Left kidney (tissue), 2 donors: Measurements from ENCODE around the gene KLK15. TPM values are rescaled to one million over a fixed set of nuclear protein-coding genes. Genes with fewer than 3 reads are reported as not detected.
"Not testable (repeated sequence)": the region's sequence is repeated elsewhere in the genome, so short reads cannot be mapped to it uniquely, and the experiment has no call there.

Experiments used
- DNase-seq: peaks from one replicate; pipeline ENCODE4 v3.0.0-alpha.2; 2013
- polyA plus RNA-seq: library from polyadenylated mRNA; unstranded; fragments of 120-200 nt; gene quantifications from one replicate; pipeline ENCODE4 v1.2.1, GENCODE V29; 2013; ENCODE audit not compliant: insufficient read length

Gene KLK15
- polyA plus RNA-seq, 1 donor, result not detected

DNA sequence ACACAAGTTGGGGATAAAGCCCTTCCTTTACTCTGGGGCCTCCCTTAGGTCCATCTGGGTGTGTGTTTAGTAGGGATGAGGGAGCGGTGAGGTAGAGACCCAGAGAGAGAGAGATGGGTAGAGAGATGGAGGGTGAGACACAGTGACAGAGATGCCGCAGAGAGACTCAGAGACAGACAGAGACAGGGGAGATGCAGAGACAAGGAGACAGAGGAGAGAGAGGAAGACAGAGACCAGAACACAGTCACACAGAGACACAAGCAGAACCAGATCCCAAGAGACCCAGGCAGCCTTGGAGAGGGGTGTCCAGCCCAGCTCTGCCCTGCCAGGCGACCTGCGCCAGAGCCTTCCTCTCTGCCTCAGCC is 12.1 kb downstream of the KLK15 start:
- no peak for DNase-seq

DNA sequence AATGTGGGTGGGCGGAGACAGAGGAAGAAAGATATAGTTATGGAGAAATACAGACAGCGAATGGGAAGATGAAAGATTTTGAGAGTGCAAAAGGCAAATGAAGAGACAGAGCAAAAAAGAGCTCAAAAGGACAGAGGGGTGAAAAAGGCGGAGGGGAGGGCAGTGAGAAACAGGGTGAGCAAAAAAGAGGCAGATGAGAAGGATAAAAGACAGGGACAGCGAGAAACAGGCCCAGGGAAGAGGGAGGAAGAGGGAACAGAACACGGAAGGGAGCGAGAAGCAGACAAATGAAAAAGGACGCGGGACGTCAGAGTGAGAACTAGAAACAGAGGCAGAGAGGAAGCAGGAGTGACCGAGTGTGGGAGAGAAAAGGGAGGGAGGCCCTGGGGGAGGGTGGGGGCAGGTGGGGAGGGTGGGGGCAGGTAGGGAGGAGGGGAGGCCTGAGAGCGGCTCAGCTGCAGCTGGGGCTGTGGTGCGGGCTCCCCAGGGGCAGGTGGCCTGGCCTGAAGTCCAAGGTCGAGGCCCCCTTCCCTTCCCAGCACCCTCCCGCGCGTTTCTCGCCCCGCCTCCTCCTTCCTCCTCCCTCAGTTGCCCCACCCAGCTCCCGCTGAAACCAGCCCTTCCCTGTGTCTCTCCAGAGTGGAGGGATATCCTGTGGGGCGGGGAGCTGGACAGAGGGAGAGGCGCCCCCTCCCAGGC is 12.7 kb downstream of the KLK15 start:
- DNase-seq, result no peak

DNA sequence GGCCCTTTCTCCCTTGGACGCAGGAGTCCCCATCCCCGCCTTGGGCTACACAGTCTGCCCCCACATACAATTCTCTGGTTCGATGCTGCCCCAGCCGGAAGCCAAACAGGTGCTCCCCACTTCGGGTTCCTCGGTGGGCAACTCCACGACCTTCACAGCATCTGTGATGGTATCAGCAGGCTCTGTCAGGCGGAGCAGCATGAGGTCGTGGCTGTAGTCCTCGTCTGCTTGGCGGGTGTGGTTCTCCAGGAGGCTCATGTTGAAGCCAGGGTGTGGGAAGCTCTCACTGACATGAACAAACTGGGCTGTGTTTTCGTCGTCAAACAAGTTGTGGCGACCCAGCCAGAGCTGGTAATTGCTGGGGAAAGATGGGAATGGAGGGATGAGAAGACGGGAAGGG is 13.3 kb downstream of the KLK15 start:
- DNase-seq, result no peak

DNA sequence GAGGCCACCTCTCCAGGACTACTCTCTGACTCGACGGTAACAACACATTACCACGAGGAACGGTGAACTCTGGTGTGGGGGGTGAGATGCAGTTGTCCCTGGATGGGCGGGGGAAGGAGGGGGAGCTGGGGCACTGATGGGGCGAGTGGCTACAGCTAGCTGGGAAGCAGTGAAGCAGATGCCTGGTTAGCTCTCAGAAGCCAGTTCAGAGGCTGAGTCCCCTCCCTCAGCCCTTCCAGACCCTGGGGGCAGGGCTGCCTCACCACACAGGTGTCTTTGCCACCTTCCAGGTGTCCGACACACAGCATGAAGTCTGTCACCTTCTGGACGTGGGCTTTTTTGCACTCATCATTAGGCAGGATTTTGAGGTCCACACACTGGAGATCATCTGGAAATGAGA is 13.7 kb downstream of the KLK15 start:
- DNase-seq, result no peak

- no peak for DNase-seq
These were observed 14.4 kb downstream of the KLK15 start for GRCh38 chr19:50818859-50819472.

GRCh38 chr19:50817941-50818858 is 15.2 kb downstream of the KLK15 start:
- DNase-seq, result peak; percentile 58

GRCh38 chr19:50815439-50815838 is 17.9 kb downstream of the KLK15 start:
- DNase-seq, result no peak

DNA sequence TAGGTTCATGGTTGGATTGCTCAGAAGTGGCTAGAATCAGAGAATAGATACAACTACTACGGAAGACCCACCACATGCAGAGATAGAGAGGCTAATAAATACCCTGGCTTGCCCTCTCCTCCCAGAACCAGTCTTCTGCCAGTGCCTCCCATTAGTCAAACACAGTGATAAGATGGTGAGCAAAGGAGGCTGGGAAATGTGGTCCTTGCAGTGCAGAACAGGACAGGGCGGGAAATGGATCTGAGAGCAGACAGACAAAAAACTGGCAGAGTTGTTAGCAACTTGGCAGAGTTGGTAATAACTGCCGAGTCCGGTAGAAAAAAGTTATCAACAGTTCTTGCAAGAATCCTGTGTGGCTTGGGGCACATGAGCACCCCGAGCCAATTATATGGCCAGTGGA is 18.5 kb downstream of the KLK15 start:
- DNase-seq, result no peak

- DNase-seq, result no peak
These were observed 20.9 kb downstream of the KLK15 start for GRCh38 chr19:50812474-50812873.

GRCh38 chr19:50811622-50812238 is 21.6 kb downstream of the KLK15 start:
- DNase-seq, result not testable (repeated sequence)

GRCh38 chr19:50808856-50809255 is 24.5 kb downstream of the KLK15 start:
- no peak for DNase-seq

GRCh38 chr19:50804420-50805272 is 28.7 kb downstream of the KLK15 start:
- DNase-seq, result peak; percentile 99

- DNase-seq, result no peak
These were observed 29.5 kb downstream of the KLK15 start for GRCh38 chr19:50803633-50804419.

- no peak for DNase-seq
These were observed 32.3 kb downstream of the KLK15 start for GRCh38 chr19:50801107-50801506.

- DNase-seq, result no peak
These were observed 33.9 kb downstream of the KLK15 start for GRCh38 chr19:50799547-50799851.

DNA sequence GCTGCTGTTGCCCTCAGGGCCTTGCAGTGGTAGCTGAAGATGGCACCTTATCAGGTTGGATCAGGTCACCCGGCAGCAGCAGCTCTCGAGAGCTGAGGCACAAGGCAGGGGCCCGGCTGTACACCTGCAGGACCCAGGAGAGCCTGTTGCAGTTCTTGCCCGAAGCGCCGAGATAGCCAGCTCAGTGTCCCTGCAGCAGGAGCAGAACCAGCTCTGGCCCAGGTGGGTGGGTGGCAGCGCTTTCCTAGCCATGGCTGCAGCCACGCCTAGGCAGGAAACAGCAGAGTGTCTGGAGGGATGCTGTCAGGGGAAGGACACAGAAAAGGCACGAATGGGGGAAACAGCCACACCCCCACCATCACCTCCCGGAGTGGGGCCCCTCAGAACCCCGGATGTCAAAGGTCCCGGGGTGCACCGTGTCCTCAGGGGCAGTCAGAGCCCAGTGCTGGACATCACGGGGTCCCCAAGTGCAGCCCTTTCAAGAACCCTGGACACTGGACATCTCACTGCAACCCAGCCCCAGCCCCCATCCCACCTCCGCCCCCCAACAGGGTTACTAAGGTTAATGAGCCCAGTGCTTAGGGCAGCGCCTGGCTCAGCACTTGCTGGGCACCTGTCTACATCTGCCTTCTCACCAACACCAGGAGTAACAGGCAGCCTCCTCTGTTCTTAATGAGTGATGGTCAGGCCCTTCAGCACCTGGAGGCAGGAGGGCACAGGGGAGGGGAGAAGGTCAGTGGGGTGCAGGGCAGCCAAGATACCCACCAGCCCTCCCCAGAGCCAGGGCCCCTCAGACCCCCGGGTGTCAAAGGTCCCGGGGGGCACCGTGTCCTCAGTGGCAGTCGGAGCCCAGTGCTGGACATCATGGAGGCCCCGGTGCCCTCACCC is 34.5 kb downstream of the KLK15 start:
- DNase-seq, result no peak

DNA sequence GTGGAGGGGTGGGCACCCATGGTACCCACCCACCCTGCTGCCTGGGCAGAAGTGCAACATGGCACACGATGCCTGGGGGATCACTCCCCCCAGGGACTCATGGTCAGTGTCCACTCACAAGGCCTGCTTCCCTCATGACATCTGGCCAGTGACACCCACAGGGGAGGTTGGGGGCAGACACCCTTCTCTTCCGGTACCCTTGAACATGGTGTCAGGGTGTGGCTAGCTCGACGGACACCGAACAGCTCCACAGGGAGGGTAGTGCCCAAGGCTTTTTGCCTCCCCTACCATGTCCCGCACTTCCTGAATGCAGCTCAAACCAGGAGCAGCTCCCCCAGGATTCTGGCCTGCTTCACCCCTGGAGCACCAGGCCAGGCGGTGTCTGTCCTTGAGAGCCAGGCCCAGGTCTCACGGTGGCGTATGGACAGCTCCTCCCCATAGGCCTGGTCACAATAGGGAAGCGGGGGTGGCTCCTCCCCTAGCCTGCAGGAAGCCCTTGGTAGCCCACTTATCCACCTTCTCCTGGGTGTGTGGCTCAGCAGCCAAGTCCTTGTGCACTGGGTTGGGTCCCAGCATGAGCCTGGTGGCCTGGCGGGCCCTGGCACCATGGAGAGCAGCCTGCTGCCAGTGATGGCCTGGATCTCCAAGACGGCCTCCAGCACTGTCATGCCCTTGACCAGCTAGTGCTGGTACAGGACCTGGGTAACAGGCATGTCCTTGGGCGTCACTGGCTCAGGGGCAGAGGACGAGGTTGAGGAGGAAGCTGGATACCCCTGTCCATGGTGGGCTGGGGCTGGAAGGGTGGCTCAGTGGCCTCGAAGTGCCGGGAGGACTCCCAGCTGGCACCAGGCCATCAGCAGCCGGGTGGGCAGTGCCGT is 35.4 kb downstream of the KLK15 start:
- DNase-seq, result no peak

DNA sequence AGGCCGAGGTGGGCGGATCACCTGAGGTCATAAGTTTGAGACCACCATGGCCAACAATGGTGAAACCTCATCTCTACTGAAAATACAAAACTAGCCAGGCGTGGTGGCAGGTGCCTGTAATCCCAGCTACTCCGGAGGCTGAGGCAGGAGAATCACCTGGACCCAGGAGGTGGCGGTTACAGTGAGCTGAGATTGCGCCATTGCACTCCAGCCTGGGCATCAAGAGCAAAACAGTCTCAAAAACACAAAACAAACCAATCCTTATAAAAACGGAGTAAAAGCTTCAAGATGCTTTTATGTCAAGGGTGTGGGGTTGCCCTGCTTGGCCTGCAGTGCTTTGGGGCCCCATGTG is 36.0 kb downstream of the KLK15 start:
- no peak for DNase-seq
